ENCODE data around the gene CLDN5.

Gene CLDN5, protein sequence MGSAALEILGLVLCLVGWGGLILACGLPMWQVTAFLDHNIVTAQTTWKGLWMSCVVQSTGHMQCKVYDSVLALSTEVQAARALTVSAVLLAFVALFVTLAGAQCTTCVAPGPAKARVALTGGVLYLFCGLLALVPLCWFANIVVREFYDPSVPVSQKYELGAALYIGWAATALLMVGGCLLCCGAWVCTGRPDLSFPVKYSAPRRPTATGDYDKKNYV

DNA sequence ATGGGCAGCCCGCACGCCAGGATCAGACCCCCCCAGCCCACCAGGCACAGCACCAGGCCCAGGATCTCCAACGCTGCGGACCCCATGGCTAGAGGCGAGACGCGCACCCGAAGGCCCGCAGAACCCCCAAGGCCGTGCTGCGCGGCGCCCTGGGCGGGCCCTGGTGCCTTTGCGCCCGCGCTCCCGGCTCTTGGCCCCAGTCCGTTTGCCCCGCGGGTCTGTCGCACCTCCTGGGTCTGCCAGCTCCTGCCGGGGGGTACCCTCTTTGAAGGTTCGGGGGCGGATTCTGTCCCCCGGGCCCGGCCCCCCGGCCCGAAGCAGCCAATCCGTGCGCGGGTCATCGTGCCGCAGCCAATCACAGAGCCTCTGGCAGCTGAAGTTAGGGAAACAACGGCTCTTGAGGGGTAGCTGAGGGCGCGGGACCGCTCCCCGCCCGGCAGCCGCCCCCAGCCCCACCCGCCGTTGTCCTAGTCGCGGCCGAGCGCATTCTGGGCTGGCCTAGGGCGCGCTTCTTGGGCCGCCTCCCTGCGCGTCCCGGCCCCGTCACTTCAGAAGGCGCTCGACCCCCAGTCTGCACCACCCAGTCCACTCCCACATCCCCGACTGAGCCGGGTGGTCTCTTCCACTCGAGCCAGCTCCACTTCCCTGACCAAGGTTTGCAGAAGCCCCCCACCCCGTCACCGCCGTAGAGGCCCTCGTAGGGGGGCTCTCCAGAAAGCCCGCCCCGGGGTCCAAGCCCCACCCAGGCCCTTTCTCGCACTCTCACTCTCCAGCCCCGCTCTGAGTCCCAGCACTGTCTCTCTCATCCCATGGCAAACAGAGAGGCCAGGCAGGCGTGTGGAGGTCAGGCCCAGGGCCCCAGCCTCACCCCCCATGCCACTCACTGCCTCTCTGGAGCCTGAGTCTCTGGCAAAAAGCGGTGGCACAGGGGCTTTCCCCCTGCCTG lies at the start of gene CLDN5:
TSS of gene CLDN5 (minus strand) at position 241 of the 946 bp plus-strand sequence. CDS start at position 86, 155 bp downstream.
- DNase-seq (ENCODE audit: low read depth in 3 of 3), result peak in 1 of 3 experiments; percentile 35

DNA sequence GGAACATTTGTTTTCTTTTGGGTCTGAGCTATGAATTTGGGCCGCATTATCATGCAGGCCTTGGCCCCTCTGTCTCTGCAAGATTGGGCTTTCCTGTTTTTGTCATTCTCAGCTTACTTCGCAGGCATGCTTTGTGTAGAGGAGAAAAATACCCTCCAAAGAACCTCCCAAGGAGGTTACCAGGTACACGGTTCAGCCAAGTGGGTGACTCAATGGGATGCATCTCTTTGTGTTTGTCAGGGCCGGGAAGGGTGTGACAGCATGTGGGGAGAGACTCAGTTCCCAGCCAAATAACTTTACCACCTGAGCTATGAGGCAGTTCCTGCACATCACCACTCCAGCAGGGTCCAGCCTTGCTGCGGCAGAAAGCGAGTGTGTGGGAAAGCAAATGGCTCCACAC lies 47.8 kb upstream of the CLDN5 start:
- no peak for DNase-seq (ENCODE audit: low read depth in 3 of 3)

DNA sequence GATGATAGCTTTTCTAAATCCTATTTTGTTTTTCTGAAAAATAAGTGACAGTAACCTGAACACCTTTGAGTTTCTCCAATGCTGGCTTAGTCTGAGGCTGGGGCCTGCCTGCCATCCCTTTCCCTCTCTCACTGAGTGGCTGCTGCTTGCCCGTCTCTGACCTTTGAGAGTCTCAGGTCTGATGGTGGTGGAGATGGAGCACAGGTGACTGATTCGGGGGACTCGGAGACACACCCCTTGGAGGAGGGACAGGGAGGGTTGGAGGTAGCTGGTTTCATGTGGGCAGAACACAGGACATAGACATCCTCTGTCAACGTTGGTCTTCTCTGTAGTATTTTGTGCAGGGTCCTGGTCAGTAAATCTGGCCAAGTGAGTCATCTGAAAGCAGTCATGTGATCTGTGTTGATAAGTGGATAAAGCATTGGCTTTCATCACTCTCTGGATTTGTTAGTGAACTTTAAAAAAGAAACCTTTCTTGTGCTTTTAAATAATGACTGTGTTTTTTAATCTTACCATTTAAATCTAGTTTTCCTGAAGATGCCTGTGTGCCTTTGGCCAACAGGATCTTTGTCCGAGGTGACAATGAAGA lies 47.1 kb upstream of the CLDN5 start:
- no peak for DNase-seq (ENCODE audit: low read depth in 3 of 3)

DNA sequence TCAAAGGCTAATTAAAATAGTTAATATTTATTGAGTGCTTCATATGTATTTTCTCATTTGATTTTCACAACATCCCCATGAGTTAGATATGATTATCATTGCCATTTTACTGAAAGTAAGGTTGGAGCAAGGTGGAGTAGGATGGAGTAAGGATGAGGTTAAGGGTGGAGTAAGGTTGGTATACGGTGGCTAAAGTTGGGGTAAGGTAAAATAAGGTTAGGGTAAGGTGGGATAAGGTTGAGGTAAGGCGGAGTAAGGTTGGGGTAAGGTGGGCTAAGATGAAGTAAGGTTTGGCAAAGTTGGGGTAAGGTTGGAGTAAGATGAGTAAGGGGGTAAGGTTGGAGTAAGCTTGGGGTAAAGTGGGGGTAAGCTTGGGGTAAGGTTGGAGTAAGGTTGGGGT lies 45.8 kb upstream of the CLDN5 start:
- no peak for DNase-seq (ENCODE audit: low read depth in 3 of 3)

DNA sequence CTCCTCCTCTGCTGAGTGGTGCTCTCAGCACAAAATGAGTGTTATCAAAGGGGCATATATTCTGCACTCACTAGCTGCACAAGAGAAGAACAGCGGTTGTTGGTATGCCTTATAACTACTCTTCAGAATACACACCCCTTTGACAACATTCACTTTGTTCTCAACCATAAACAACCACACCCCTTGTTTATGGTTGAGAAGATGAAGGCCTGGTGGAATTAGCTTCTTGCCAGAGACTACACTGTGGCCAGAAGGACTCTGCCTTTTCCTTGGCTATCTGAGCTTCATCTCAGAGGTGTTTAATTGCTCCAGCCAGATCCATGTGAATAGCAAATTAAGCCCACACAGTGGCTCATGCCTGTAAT lies 45.0 kb upstream of the CLDN5 start:
- DNase-seq (ENCODE audit: low read depth in 3 of 3), result no peak

DNA sequence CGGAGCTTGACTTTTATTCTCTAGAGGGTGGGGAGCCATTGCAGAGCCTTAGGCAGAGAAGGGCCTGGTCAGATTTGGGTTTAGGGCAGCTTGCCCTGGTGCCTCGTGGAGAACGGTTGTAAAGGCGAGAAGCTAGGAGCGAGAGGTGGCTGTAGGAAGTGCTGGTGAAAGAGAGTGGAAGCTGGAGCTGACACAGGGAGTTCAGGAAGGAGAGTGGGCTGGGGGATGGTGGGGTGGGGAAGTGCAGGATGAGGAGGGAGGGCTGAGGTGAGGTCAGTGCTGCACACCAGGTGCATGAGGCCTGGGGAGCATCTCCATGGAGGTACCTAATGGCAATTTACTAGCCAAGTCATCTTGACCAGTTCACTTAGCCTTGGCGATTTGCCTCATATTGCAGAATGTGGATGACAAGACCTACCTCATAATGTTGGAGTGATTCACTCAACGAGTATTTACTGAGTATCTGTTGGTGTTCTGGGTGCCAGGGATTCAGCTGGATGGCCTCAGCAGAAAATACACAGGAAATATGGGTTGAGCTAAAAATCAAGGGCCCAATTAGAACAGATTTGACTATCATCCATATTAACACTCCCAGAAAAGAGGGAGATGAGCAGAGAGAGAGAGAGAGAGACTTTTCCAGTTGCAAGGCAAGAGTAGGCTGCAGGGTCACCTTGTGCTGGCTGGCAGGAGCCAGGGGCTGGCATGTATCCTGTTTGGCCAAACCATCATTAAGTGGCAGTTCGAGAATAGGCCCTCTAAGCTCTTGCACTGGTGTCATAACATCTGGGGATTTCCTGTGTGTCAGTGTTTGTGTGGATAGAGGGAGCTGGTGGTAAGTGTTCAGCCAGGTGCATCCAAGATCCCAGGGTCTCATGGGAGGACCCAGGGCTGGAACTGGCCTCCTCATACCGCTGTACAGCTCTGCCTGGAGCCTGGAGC lies 44.4 kb upstream of the CLDN5 start:
- no peak for DNase-seq (ENCODE audit: low read depth in 3 of 3)

DNA sequence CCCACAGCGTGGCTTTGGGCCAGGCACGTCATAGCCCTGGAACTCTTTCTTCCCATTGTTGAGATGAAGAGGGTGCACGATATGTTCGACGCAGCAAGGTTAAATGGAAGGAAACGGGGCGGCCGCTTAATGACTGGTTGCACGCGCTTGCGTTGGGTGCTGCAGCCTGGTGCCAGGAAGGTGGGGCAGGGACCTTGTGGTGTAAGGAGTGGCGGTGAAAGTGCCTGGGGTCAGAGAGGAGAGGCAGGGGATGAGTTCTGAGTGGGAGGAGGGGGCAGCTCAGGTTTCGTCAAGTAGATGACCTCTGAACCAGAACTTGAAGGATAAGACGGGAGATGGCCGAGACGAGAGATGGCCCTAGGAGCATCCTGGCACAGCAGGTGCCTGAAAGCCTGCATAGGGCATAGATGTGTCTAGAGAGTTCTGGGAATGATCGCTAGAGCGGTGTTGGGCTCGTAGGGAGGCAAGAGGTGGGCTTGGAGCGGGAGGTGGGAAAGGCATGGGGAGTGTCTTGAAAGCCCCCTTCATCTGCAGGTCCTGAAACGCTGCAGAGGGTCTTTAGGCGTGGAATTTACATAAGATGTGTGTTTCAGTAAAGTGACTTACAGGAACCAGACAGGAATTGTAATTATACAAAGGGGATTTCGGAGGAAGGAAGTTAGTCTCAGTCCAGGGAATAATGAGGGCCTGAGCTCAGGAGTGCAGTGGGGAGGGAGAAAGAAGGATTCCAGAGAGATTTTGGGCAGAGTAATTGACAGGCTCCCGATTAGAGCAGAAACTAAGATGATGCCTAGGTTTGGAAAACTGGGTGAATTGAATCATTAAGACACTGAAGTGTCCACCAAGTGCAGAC lies 43.2 kb upstream of the CLDN5 start:
- no peak for DNase-seq (ENCODE audit: low read depth in 3 of 3)

DNA sequence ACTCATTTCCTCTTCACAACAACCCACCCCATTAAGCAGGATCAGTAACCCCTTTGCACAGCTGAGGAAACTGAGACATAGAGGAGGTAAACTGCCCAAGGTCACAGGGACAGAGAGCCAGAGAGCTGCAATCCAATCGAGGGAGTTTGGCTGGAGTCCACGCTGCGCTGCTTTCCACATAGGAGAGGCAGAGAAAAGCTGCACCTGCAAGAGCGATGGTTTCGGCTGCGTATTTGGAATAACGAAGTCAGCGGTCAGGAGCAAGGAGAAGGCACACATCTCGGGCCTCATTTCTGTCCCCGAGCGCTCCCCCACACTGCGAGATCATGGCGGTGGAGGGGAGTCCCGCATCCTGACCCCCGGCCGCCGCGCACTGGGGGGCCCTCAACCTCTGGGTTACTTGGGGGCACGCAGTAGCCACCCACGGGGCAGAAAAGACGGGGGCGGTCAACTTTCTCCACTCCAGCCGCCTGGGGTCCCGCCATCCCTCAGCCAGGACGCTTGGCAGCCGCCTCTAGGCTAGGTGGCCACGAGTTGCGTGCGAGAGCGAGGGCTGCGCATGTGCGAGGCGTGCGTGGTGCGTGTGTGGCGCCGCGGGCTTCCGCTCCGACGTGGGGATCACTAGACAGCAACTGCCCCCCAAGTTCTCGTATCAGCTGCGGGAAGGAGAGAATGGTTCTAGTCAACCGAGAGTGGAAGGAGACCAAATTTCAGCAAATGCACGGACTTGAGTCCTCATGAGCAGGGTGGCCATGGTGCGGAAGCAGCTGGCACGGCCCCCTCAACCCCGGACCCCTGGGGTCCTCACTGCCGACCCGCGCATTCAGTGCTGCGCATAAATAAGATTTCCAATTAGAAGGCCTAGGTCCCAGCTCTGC lies 42.3 kb upstream of the CLDN5 start:
- DNase-seq (ENCODE audit: low read depth in 3 of 3), result no peak

DNA sequence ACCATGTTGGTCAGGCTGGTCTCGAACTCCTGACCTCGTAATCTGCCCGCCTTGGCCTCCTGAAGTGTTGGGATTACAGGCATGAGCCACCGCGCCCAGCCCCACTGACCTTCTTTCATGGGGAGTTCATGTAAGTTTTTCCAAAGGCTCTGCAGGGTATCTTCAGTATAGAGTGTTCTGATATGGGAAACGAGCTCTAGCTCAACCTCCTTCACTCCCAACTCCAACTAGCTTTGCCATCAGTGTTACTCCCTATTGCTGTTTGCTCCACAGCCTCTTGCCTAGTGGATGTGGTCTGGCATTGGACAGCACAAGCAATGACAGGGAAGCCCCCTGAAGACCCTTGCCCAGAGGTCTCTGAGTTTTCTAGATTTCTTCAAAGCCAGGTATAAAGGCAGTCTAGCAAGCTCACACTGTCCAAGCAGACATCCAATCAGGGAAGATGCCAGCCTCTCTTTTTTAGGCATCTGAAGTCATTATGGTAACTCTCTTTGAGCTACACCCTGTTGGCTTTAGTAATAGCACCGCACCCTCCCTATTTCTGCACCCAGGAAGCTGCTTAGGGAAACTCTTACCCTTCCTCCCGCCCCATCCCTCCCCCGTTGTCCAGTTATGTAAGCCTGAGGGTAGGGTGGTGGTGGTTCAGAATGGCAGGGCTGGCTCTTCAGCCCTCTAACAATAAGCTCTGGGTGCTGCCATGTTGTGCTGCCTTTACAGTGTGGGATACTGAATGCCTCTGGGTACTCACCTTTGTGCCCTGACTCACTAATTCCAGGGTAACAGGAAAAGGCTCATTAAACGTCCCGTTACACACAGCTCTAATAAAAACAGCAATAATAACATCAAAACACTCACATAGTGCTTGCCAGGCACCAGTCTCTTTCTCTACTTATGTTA lies 41.4 kb upstream of the CLDN5 start:
- DNase-seq (ENCODE audit: low read depth in 3 of 3), result no peak

DNA sequence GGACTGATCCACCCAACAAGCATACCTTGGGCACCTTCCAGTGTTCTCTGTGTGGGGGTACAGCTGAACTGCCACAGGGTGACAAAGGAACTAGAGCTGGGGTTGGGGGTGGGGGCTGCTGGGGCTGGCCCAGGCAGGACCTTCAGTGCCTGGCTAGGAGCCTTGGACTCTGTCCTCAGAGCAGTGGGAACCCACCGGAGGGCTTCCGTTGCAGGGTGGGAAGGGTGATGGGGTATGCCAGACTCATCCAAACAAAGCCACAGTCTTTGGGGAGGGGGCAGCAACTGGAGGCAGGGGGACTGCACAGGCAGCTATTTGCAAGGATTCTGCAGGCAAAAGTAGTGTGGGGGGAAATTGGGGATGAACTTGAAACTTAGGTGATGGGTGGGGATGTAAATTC lies 35.7 kb upstream of the CLDN5 start:
- DNase-seq (ENCODE audit: low read depth in 3 of 3), result no peak

DNA sequence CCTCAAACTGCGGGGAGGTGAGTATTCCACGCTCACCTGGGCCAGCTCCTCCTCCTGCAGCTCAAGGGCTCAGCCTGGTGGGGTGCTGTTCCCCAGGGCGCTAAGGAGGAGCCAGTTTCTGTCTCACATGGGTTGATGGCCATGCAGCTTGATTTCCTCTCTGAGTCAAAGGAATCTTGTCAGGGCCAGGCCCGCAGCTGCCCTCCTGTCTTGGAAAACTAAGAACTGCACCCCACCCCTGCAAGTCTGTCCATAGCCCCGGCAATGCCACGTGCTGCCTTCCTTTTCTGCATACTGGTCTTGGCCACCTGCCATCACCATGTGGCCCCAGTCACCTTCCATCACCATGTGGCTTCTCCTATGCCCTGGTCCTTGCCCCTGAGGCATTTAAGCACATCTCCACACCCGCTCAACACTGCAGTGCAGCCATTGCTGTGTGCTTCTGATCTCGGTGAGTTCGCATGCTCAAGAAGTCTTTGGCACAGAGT lies 35.2 kb upstream of the CLDN5 start:
- DNase-seq (ENCODE audit: low read depth in 3 of 3), result no peak

DNA sequence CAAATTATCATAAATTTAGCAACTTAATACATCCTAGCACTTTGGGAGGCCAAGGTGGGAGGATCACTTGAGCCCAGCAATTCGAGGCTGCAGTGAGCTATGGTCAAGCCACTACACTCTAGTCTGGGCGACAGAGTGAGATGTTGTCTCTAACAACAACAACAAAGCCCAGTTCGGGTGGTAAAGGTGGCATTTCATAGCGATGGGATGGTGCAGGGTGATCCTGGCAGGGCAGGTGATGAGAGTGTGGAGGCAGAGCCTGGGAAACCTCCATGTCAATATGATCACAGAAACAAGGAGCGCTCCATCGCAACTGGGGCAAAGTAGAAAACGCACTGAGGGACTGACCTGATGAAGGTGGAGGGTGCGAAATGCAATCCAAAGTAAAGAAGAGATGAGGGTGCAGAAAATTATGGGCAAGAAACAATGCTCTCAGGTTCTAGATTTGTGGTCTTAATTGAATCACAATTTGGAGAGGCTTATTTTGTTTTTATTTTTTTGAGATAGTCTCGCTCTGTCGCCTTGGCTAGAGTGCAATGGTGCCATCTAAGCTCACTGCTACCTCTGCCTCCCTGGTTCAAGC lies 32.8 kb upstream of the CLDN5 start:
- DNase-seq (ENCODE audit: low read depth in 3 of 3), result no peak

DNA sequence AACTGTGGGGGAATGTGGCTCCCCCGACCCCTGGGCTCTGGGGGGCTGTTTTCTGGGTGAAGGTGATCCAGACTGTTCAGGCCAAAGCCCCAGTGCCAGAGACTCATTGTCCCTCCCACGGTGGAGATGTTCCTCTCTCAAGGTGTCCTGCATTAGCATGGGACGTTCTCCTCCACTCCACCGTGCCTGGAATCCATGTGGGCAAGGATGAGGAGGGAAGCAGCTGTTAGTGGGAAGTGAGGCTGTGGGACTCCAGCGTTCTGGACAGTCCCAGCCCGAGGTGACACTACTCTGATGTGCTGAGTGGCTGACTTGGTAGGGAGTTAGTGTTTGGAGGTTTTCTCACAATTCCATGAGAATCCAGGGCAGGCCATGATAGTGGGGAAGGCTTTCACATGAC lies 31.4 kb upstream of the CLDN5 start:
- no peak for DNase-seq (ENCODE audit: low read depth in 3 of 3)

DNA sequence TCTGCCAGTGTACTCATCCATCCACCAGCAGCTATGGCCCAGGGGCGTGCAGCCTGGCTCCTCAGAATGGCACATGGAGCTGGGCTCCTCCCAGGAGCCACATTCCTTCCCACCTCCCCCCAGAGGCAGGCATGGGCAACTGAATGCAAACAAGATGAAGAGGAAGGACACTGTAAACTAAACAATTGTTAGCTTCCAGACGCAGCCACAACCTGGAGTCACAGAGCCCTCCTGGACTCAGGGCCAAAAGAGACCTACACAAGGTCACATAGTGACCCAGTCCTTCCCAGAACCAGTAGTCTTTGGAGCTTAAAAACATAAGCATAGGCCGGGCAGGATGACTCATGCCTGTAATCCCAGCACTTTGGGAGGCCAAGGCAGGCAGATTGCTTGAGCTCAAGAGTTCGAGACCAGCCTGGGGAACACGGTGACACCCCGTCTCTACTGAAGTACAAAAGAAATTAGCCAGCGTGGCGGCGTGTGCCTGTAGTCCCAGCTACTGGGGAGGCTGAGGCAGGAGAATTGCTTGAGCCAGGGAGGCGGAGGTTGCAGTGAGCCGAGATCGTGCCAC lies 30.7 kb upstream of the CLDN5 start:
- DNase-seq (ENCODE audit: low read depth in 3 of 3), result no peak

DNA sequence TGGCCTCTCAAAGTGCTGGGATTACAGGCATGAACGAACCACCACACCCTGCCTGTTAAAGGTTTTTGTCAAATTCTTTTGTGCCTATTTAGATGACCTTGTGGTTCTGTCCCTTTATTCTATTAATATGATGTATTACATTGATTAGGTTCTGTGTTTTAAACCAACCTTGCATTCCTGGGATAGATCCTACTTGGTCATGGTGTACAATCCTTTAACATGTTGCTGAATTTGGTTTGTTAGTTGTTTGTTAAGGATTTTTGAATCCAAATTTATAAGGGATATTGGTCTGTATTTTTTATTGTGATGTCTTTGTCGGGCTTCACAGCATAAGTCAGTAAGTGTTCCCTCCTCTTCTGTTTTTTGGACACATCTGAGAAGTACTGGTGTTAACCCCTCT lies 29.0 kb upstream of the CLDN5 start:
- DNase-seq (ENCODE audit: low read depth in 3 of 3), result no peak

DNA sequence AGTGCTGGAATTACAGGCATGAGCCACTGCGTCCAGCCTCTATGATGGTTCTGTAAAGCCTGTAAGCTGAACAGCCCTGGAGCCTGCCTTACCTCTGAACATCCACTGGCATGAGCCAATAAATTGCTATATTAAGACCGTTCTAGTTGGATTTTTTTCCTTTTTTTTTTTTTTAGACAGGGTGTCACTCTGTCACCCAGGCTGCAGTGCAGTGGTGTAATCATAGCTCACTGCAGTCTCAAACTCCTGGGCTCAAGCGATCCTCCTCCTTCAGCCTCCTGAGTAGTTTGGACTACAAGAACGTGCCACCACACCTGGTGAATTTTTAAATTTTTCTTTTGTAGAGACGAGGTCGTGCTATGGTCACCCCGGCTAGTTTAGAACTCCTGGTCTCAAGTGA lies 26.2 kb upstream of the CLDN5 start:
- DNase-seq (ENCODE audit: low read depth in 3 of 3), result no peak

DNA sequence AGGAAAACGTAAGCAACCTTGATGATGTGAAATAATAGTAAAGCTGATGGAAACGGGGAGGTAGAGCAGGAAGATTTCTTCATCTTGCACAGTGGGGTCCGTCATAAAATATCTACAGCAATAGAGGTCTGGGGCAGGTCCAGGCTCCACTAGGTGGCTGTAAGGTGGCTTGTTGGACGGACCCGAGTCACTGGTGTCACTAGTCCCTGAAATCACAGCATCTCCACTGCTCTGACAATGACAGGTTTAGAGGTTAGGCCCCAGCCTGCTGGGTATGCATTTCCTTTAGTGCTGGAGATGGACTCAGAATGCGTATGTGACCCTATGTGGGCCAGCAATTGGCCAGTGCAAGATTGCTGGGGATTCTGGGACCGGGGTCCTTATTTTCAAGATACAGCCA lies 25.2 kb upstream of the CLDN5 start:
- DNase-seq (ENCODE audit: low read depth in 3 of 3), result no peak

DNA sequence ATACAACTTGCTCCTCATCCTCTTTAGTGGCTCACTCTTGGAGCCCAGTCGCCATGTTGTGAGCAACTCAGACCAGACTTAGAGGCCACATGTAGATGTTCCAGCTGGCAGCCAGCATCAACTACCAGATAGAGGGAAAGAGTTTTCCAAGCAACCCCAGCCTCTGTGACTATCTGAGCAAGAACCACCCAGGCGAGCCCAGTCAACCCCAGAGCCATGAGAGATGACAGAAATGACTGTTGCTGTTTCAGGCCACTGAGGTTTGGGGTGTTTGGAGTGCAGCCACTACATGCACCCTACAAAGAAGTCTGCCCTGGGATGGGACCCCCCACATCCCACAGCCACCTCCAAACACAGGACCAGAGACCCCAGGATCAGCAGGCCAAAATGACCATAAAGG lies 24.8 kb upstream of the CLDN5 start:
- DNase-seq (ENCODE audit: low read depth in 3 of 3), result no peak
